Upper lobe of left lung (tissue), 4 donors: ENCODE results near the gene GCC2.
A peak's percentile ranks its signal among the peaks of the same experiment; 100 is the strongest.

Experiments
- EP300 ChIP-seq, 4 donors: sonication (generic); formaldehyde crosslinking; IDR thresholded peaks; one replicate each; pipeline ENCODE4 v1.5.1; 2017; ENCODE audit warnings: antibody characterized with exemption in 4 of 4, control low read depth in 2 of 4
- POLR2A ChIP-seq, 4 donors: fragments of 450-650 bp; IDR thresholded peaks; one replicate each; pipeline ENCODE4 v1.5.1; 2016 to 2017; ENCODE audit warnings: antibody characterized with exemption in 4 of 4, mild to moderate bottlenecking in 2 of 4
- POLR2AphosphoS5 ChIP-seq, 2 donors: sonication (generic); formaldehyde crosslinking; IDR thresholded peaks; one replicate each; pipeline ENCODE4 v1.5.1; 2017; ENCODE audit warnings: antibody characterized with exemption in 2 of 2
- TF ChIP-seq, protein P1 (sequence below), 6 experiments: fragments of 450-650 bp in 4 of 6; fragments of 200-600 bp in 2 of 6; sonication (generic) in 2 of 6; IDR thresholded peaks; one replicate each; pipeline ENCODE4 v1.5.1; 2016 to 2019; ENCODE audit warnings: antibody characterized with exemption in 6 of 6

GRCh38 chr2:108417254-108417653, 31.8 kb upstream of the GCC2 start:
- TF ChIP-seq, protein P1, sequence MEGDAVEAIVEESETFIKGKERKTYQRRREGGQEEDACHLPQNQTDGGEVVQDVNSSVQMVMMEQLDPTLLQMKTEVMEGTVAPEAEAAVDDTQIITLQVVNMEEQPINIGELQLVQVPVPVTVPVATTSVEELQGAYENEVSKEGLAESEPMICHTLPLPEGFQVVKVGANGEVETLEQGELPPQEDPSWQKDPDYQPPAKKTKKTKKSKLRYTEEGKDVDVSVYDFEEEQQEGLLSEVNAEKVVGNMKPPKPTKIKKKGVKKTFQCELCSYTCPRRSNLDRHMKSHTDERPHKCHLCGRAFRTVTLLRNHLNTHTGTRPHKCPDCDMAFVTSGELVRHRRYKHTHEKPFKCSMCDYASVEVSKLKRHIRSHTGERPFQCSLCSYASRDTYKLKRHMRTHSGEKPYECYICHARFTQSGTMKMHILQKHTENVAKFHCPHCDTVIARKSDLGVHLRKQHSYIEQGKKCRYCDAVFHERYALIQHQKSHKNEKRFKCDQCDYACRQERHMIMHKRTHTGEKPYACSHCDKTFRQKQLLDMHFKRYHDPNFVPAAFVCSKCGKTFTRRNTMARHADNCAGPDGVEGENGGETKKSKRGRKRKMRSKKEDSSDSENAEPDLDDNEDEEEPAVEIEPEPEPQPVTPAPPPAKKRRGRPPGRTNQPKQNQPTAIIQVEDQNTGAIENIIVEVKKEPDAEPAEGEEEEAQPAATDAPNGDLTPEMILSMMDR (IDR thresholded peaks at IDR 0.05), result peak in 2 of 6 experiments; percentile 11 to 17
- no peak for TF ChIP-seq POLR2A (IDR thresholded peaks at IDR 0.05)
- TF ChIP-seq POLR2AphosphoS5 (IDR thresholded peaks at IDR 0.05), result no peak
- no peak for TF ChIP-seq EP300 (IDR thresholded peaks at IDR 0.05)
